Heart left ventricle (tissue), 13 donors: ENCODE data around the gene AFAP1L1.

Experiments
- CTCF ChIP-seq, 12 donors: fragments of 200-600 bp; sonication (generic) in 4 of 12; IDR thresholded peaks; one replicate each; pipeline versions ENCODE4 v1.5.0 to v1.8.0; 2018 to 2022; ENCODE audit warnings: antibody characterized with exemption in 12 of 12, mild to moderate bottlenecking in 5 of 12
- POLR2A ChIP-seq, 2 donors: fragments of 450-650 bp; IDR thresholded peaks; one replicate each; pipeline ENCODE4 v1.6.1; 2017; ENCODE audit warnings: antibody characterized with exemption in 2 of 2, mild to moderate bottlenecking in 2 of 2, moderate library complexity in 2 of 2
- donor health status: ischemic (EF 13 %, LVEDD 7.1; RV severe dilation, severe dysfunction).
- donor health status: DM: no; HTN: yes; CAD: no.
- donor health status: DM: no; HTN: no; CAD: no.
- donor health status: ischemic (EF 25% LVEDD 6.9; RV normal size, moderate dysfunction).
- donor health status: ischemic (EF 25% LVEDD 5.7; RV mildly dilated, moderate dysfunction).
- donor health status: ischemic (EF 35%, LVEDD 5.7; RV mildly dilated, moderate dysfunction).
- donor health status: nonischemic (EF 11% LVEDD 7.7; RV severe dilation, severe dysfunction).
- donor health status: DM: yes; HTN: yes; CAD: no.
- donor health status: PGD.
- donor health status: ischemic (EF 29% LVEDD 5.4; RV normal size, mild dysfunction).
- donor health status: nonischemic (EF 23%, LVEDD 6.1; RV moderate dilation, normal function).

- TF ChIP-seq CTCF (IDR thresholded peaks at IDR 0.05) (no peak), POLR2A (IDR thresholded peaks at IDR 0.05) (no peak)
Measured at GRCh38 chr5:149367972-149368645, 96.5 kb downstream of the AFAP1L1 start.
